ENCODE measurements around the gene TRPV3. TPM values are rescaled to one million over a fixed set of nuclear protein-coding genes. Genes with fewer than 3 reads are reported as not detected.

Gene TRPV3
- total RNA-seq, 2 experiments from 2014 or later = 0.06 TPM; not detected in 1

DNA sequence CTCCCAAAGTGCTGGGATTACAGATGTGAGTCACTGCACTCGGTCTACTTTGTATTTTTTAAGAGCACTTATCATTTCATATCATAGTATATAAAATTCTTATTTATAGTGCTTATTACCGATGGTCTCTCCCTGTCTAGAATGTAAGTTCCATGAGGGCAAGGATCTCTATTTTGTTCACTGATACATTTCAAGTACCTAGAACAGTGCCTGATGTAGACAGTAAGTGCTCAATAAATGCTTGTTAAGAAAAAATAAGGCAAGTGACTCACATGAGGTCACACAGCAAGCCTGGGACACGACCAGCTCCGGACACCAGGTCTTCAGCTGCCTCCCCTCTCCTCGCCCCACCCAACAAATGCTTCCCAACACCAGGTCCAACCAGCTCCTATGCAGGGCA is 23.9 kb downstream of the TRPV3 start:
- no peak for DNase-seq (ENCODE audit: low spot score)
- ChIA-PET POLR2A (no interaction called here), CTCF (ENCODE audit: unreplicated experiment) (no interaction called here)
- H3K9me2 ChIP-seq (ENCODE audit: insufficient read depth, low read length) = no peaks in the 10 kb centered on the region
- H3K27ac ChIP-seq (ENCODE audit: low read depth, low read length, poor library complexity, severe bottlenecking) = no peak overlapping the region
- no peaks in the 10 kb centered on the region for H4K20me1 ChIP-seq (ENCODE audit: insufficient read depth, low read length)
- TF ChIP-seq CTCF (conservative IDR thresholded peaks at IDR 0.05; ENCODE audit: low read length) (no peak), EZH2phosphoT487 (IDR thresholded peaks at IDR 0.05; ENCODE audit: borderline replicate concordance, low read depth, low read length) (no peak)
- intact Hi-C loops (cut with micrococcal nuclease; ENCODE audit: unreplicated experiment) = no loop called here
- H2AFZ ChIP-seq (ENCODE audit: low read length) = no peak overlapping the region
- no peaks in the 10 kb centered on the region for H3K36me3 ChIP-seq (ENCODE audit: insufficient read depth, low read length)
- no peak overlapping the region for H3K4me2 ChIP-seq (ENCODE audit: low read length)
- no peaks in the 10 kb centered on the region for H3K9me3 ChIP-seq (ENCODE audit: low read length)
- H3K4me3 ChIP-seq (ENCODE audit: low read depth, low read length, poor library complexity, severe bottlenecking) = no peak overlapping the region
- BruUV-seq (replicated peaks) = no TSS peak
- no peaks in the 10 kb centered on the region for H3K4me1 ChIP-seq (ENCODE audit: insufficient read depth, low read length, poor library complexity, severe bottlenecking)
- H3K79me2 ChIP-seq (ENCODE audit: insufficient read depth, low read depth, low read length) = no peaks in the 10 kb centered on the region

DNA sequence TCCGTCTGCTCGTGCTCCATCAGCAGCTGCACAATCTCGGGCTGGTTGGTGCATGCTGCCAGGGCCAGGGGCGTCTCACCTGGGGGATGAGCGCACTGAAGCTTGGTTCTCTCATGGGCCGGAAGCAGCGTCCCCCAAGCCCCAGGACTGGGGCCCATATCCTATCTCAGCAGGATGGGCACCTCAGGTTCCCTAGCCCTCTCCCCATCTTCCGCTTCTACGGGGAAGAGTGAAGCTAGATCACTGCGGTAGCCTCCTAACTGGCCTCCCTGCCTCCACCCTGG is 24.8 kb downstream of the TRPV3 start:
- Histone ChIP-seq H3K79me2 (ENCODE audit: insufficient read depth, low read depth, low read length) (no peaks in the 10 kb centered on the region), H4K20me1 (ENCODE audit: insufficient read depth, low read length) (no peaks in the 10 kb centered on the region), H3K4me2 (ENCODE audit: low read length) (no peak overlapping the region), H2AFZ (ENCODE audit: low read length) (no peak overlapping the region), H3K9me3 (ENCODE audit: low read length) (no peaks in the 10 kb centered on the region), H3K4me3 (ENCODE audit: low read depth, low read length, poor library complexity, severe bottlenecking) (no peak overlapping the region), H3K9me2 (ENCODE audit: insufficient read depth, low read length) (no peaks in the 10 kb centered on the region), H3K27ac (ENCODE audit: low read depth, low read length, poor library complexity, severe bottlenecking) (no peak overlapping the region), H3K36me3 (ENCODE audit: insufficient read depth, low read length) (no peaks in the 10 kb centered on the region), H3K4me1 (ENCODE audit: insufficient read depth, low read length, poor library complexity, severe bottlenecking) (no peaks in the 10 kb centered on the region)
- intact Hi-C loops (cut with micrococcal nuclease; ENCODE audit: unreplicated experiment) = no loop called here
- CTCF ChIA-PET (ENCODE audit: unreplicated experiment) = no interaction called here
- TF ChIP-seq CTCF (conservative IDR thresholded peaks at IDR 0.05; ENCODE audit: low read length) (no peak), EZH2phosphoT487 (IDR thresholded peaks at IDR 0.05; ENCODE audit: borderline replicate concordance, low read depth, low read length) (no peak)
- BruUV-seq (replicated peaks) = no TSS peak
- POLR2A ChIA-PET = no interaction called here
- no peak for DNase-seq (ENCODE audit: low spot score)

- no TSS peak for BruUV-seq (replicated peaks)
- Histone ChIP-seq H3K4me2 (ENCODE audit: low read length) (no peak overlapping the region), H3K9me2 (ENCODE audit: insufficient read depth, low read length) (no peaks in the 10 kb centered on the region), H3K79me2 (ENCODE audit: insufficient read depth, low read depth, low read length) (no peaks in the 10 kb centered on the region), H2AFZ (ENCODE audit: low read length) (no peak overlapping the region), H4K20me1 (ENCODE audit: insufficient read depth, low read length) (no peaks in the 10 kb centered on the region), H3K9me3 (ENCODE audit: low read length) (no peaks in the 10 kb centered on the region), H3K27ac (ENCODE audit: low read depth, low read length, poor library complexity, severe bottlenecking) (no peak overlapping the region), H3K4me3 (ENCODE audit: low read depth, low read length, poor library complexity, severe bottlenecking) (no peak overlapping the region), H3K36me3 (ENCODE audit: insufficient read depth, low read length) (no peaks in the 10 kb centered on the region), H3K4me1 (ENCODE audit: insufficient read depth, low read length, poor library complexity, severe bottlenecking) (no peaks in the 10 kb centered on the region)
- ChIA-PET CTCF (ENCODE audit: unreplicated experiment) (no interaction called here), POLR2A (no interaction called here)
- intact Hi-C loops (cut with micrococcal nuclease; ENCODE audit: unreplicated experiment) = no loop called here
- TF ChIP-seq CTCF (conservative IDR thresholded peaks at IDR 0.05; ENCODE audit: low read length) (no peak), EZH2phosphoT487 (IDR thresholded peaks at IDR 0.05; ENCODE audit: borderline replicate concordance, low read depth, low read length) (no peak)
- DNase-seq (ENCODE audit: low spot score) = no peak
Measured at GRCh38 chr17:3532106-3532858, 25.3 kb downstream of the TRPV3 start.

Data from OCI-LY7 (cell line).